Measurements from ENCODE around the gene SLC7A1. TPM values are rescaled to one million over a fixed set of nuclear protein-coding genes. Genes with fewer than 3 reads are reported as not detected.

SLC7A1 gene
- total RNA-seq, 1 donor from 2014 or later = 24.5 TPM

DNA sequence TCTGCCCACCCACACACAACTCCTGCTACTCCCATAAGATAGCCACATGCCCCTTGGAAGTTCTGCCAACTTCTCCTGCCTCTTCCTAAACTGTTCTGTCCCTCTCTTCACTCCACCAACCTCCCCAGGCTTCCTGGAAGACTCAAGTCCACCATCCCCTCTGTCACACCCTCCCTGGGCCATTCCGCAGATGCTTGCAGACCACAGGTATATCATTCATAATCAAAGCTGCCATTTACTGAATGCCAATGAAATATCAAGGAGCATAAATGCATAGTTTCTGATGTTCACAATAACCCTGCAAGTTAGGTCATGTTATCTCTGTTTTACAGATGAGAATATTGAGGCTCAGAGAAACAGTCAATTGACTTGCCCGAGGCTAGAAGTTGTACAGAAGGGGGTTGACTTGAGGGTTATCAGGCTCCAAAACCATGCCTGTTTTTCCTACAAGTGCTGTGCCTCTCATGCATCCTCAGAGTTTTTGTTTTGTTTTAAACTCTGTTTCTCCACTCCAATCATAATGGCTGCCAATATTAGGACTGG is 135.6 kb downstream of the SLC7A1 start:
- DNase-seq (ENCODE audit: low read depth, low spot score) = no peak
